Transverse colon (tissue), 4 donors: ENCODE results near the gene EMCN. TPM values are rescaled to one million over a fixed set of nuclear protein-coding genes. Genes with fewer than 3 reads are reported as not detected.

Experiments
- DNase-seq: peaks from one replicate; pipeline ENCODE4 v3.0.0-alpha.2; 2019
- H3K27ac ChIP-seq, 4 donors: fragments of 200-600 bp; sonication (generic); 2 replicates each; pipeline ENCODE4 v1.5.1; 2016 to 2018; ENCODE audit warnings: inconsistent platforms in 4 of 4
- H3K27me3 ChIP-seq: fragments of 200-600 bp; sonication (generic); 2 replicates; pipeline ENCODE4 v1.5.1; 2017; ENCODE audit warnings: inconsistent platforms
- H3K36me3 ChIP-seq, 4 donors: fragments of 200-600 bp; sonication (generic); 2 replicates each; pipeline ENCODE4 v1.5.1; 2017 to 2019; ENCODE audit warnings: inconsistent platforms in 4 of 4
- H3K4me1 ChIP-seq, 4 donors: fragments of 200-600 bp; sonication (generic); 2 replicates each; pipeline ENCODE4 v1.5.1; 2017 to 2020; ENCODE audit warnings: inconsistent platforms in 4 of 4
- H3K4me3 ChIP-seq, 4 donors: fragments of 200-600 bp; sonication (generic); 1 replicate in 1 of 4; 2 replicates in 3 of 4; pipeline versions ENCODE4 v1.5.1 to v1.6.1; 2017 to 2019; ENCODE audit warnings: inconsistent platforms in 4 of 4
- H3K9me3 ChIP-seq, 2 donors: fragments of 200-600 bp; sonication (generic); 2 replicates each; pipeline ENCODE4 v1.5.1; 2017 to 2019; ENCODE audit warnings: inconsistent platforms in 2 of 2
- CTCF ChIP-seq, 5 experiments: fragments of 200-600 bp in 3 of 5; fragments of 450-650 bp in 2 of 5; sonication (generic) in 3 of 5; IDR thresholded peaks; 1 replicate in 2 of 5; 2 replicates in 3 of 5; pipeline ENCODE4 v1.5.1; 2016 to 2017; ENCODE audit warnings: antibody characterized with exemption in 5 of 5, inconsistent platforms in 3 of 5, mild to moderate bottlenecking in 2 of 5, moderate library complexity in 1 of 5
- EP300 ChIP-seq: sonication (generic); formaldehyde crosslinking; IDR thresholded peaks from one replicate; pipeline ENCODE4 v1.6.1; 2017; ENCODE audit warnings: antibody characterized with exemption, low read depth
- POLR2A ChIP-seq: fragments of 450-650 bp; IDR thresholded peaks from one replicate; pipeline ENCODE4 v1.6.1; 2016; ENCODE audit warnings: antibody characterized with exemption, mild to moderate bottlenecking, moderate library complexity
- POLR2AphosphoS5 ChIP-seq, 3 donors: sonication (generic); formaldehyde crosslinking; IDR thresholded peaks; one replicate each; pipeline ENCODE4 v1.6.1; 2016; ENCODE audit warnings: antibody characterized with exemption in 3 of 3
- WGBS, 2 donors: methylation state at CpG; one replicate each; pipeline ENCODE4 v1.1.5; 2018; ENCODE audit warnings: low coverage in 1 of 2; 5-methylcytosine and 5-hydroxymethylcytosine counted together
- in situ Hi-C, 4 donors: fragments of 200-750 bp; cut with MboI; loops; one replicate each; pipeline versions ENCODE4 v1.15.0 to v1.15.1; 2017; ENCODE audit warnings: low sequenced_read_pairs in 3 of 4, low pct_ligation_motif_present in 1 of 4, low pct_unique_long_range_greater_than_20kb in 1 of 4
- intact Hi-C: fragments of 100-400 bp; cut with DNase I; formaldehyde crosslinking; loops from one replicate; pipeline ENCODE4 v1.15.1; 2023; ENCODE audit warnings: low total_unique reads
- total RNA-seq, 4 donors: library from RNA; depleted of rRNA; stranded (reverse); fragments of >200 nt; gene quantifications; one replicate each; pipeline ENCODE4 v1.1.0, GENCODE V29; 2016

EMCN gene
- total RNA-seq, 4 donors from 2014 or later: 1.2 to 1.6 (median 1.5) TPM

- no peak overlapping the region for H3K4me3 ChIP-seq
- TF ChIP-seq POLR2AphosphoS5 (IDR thresholded peaks at IDR 0.05): no peak
- no peak for TF ChIP-seq CTCF (IDR thresholded peaks at IDR 0.05)
- TF ChIP-seq EP300: no peak
- no peak for TF ChIP-seq POLR2A
- intact Hi-C loops (no loop called here), in situ Hi-C loops (no loop called here)
- no peak for DNase-seq
- no peaks in the 10 kb centered on the region for H3K4me1 ChIP-seq
- no peaks in the 10 kb centered on the region for H3K27me3 ChIP-seq
- H3K36me3 ChIP-seq: no peaks in the 10 kb centered on the region
- H3K9me3 ChIP-seq: no peaks in the 10 kb centered on the region
- no peak overlapping the region for H3K27ac ChIP-seq
- 21 to 54% methylated on average over 4 to 5 of the region's 5 CpGs for WGBS, 2 donors
These were observed 5.9 kb downstream of the EMCN start for GRCh38 chr4:100511896-100512295.

- 35 to 45% methylated on average over 2 of the region's 2 CpGs for WGBS, 2 donors
- Histone ChIP-seq H3K9me3 (no peaks in the 10 kb centered on the region), H3K4me3 (no peak overlapping the region), H3K4me1 (no peaks in the 10 kb centered on the region), H3K36me3 (no peaks in the 10 kb centered on the region), H3K27ac (no peak overlapping the region), H3K27me3 (no peaks in the 10 kb centered on the region)
- in situ Hi-C loops: no loop called here
- TF ChIP-seq POLR2AphosphoS5 (IDR thresholded peaks at IDR 0.05): no peak
- no peak for TF ChIP-seq CTCF (IDR thresholded peaks at IDR 0.05)
- no peak for TF ChIP-seq EP300
- TF ChIP-seq POLR2A: no peak
- intact Hi-C loops: no loop called here
- no peak for DNase-seq
These were observed 7.3 kb downstream of the EMCN start for GRCh38 chr4:100510551-100510950.

GRCh38 chr4:100509386-100509785 lies 8.4 kb downstream of the EMCN start:
- no peaks in the 10 kb centered on the region for H3K36me3 ChIP-seq
- TF ChIP-seq POLR2AphosphoS5 (IDR thresholded peaks at IDR 0.05): no peak
- no peak for TF ChIP-seq CTCF (IDR thresholded peaks at IDR 0.05)
- no peak for TF ChIP-seq EP300
- no peak for TF ChIP-seq POLR2A
- no peak for DNase-seq
- no peak overlapping the region for H3K4me3 ChIP-seq
- 84 to 100% methylated on average over 1 to 3 of the region's 3 CpGs for WGBS, 2 donors
- intact Hi-C loops: no loop called here
- H3K4me1 ChIP-seq: no peaks in the 10 kb centered on the region
- in situ Hi-C loops: no loop called here
- no peaks in the 10 kb centered on the region for H3K9me3 ChIP-seq
- no peaks in the 10 kb centered on the region for H3K27me3 ChIP-seq
- H3K27ac ChIP-seq: no peak overlapping the region

GRCh38 chr4:100508691-100509090 lies 9.1 kb downstream of the EMCN start:
- TF ChIP-seq CTCF (IDR thresholded peaks at IDR 0.05) (no peak), POLR2AphosphoS5 (IDR thresholded peaks at IDR 0.05) (no peak), EP300 (no peak), POLR2A (no peak)
- intact Hi-C loops: no loop called here
- DNase-seq: no peak
- Histone ChIP-seq H3K4me1 (no peaks in the 10 kb centered on the region), H3K27me3 (no peaks in the 10 kb centered on the region), H3K4me3 (no peak overlapping the region), H3K9me3 (no peaks in the 10 kb centered on the region), H3K27ac (no peak overlapping the region), H3K36me3 (no peaks in the 10 kb centered on the region)
- in situ Hi-C loops: no loop called here
- 24 to 55% methylated on average over 3 of the region's 3 CpGs for WGBS, 2 donors
